IMR-90 (cell line): ENCODE results near the gene TBCC. TPM values are rescaled to one million over a fixed set of nuclear protein-coding genes. Genes with fewer than 3 reads are reported as not detected.

Experiments used
- ATAC-seq: fragments of 200-7000 bp; cut with Tn5 transposase; 2 replicates; pipeline ENCODE4 v1.9.1; 2020; ENCODE audit warnings: low read depth, mild to moderate bottlenecking, moderate library complexity
- BruUV-seq: library from RNA; stranded (reverse); fragments of 400-500 nt; replicated peaks from 2 replicates; lab custom pipeline; 2021; lab: Mats Ljungman, UMichigan
- CTCF ChIA-PET: fragments of 300-600 bp; formaldehyde crosslinking; extraction: SDS; loops from one replicate; lab custom pipeline; 2021; ENCODE audit warnings: antibody characterized with exemption; lab: Yijun Ruan, JAX
- POLR2A ChIA-PET: fragments of 300-600 bp; sonication (Branson Sonifier 250); formaldehyde crosslinking; loops from one replicate; lab custom pipeline; 2022; ENCODE audit warnings: antibody characterized with exemption; ENCODE audit not compliant: unreplicated experiment; lab: Charles Lee
- DNase-seq: peaks from one replicate; pipeline ENCODE4 v3.0.0; 2013
- H2AFZ ChIP-seq: replicated peaks from 2 replicates; pipeline ENCODE3; 2013; ENCODE audit warnings: low read length, mild to moderate bottlenecking; ENCODE audit not compliant: poor library complexity
- H2AK5ac ChIP-seq: 2 replicates; pipeline ENCODE4 v1.6.1; 2013; ENCODE audit warnings: low read depth, low read length, inconsistent platforms
- H2AK9ac ChIP-seq: replicated peaks from 2 replicates; pipeline ENCODE3; 2013; ENCODE audit warnings: mild to moderate bottlenecking, low read depth, low read length, moderate library complexity; ENCODE audit not compliant: poor library complexity
- H2BK120ac ChIP-seq: 2 replicates; pipeline ENCODE4 v1.6.1; 2013; ENCODE audit warnings: low read depth, low read length, inconsistent platforms
- H2BK15ac ChIP-seq: 3 replicates; pipeline ENCODE4 v1.6.1; 2013; ENCODE audit warnings: low read depth, low read length, inconsistent platforms
- H2BK20ac ChIP-seq: 2 replicates; pipeline ENCODE4 v1.6.1; 2013; ENCODE audit warnings: low read depth, mild to moderate bottlenecking, inconsistent platforms, low read length, moderate library complexity
- H2BK5ac ChIP-seq: 2 replicates; pipeline ENCODE4 v1.6.1; 2013; ENCODE audit warnings: mild to moderate bottlenecking, low read depth, low read length, inconsistent platforms; ENCODE audit not compliant: poor library complexity, severe bottlenecking
- H3K14ac ChIP-seq: replicated peaks from 2 replicates; pipeline ENCODE4 v1.6.1; 2013; ENCODE audit warnings: low read depth, low read length, inconsistent platforms
- H3K18ac ChIP-seq: 2 replicates; pipeline ENCODE4 v1.6.1; 2013; ENCODE audit warnings: low read depth, low read length, control low read depth
- H3K23ac ChIP-seq: 2 replicates; pipeline ENCODE4 v1.6.1; 2013; ENCODE audit warnings: low read depth, low read length, inconsistent platforms
- H3K27ac ChIP-seq: 2 replicates; pipeline ENCODE4 v1.5.1; 2013; ENCODE audit warnings: mild to moderate bottlenecking, control low read depth, low read length; ENCODE audit not compliant: insufficient read depth
- H3K27me3 ChIP-seq: 2 replicates; pipeline ENCODE4 v1.6.1; 2013; ENCODE audit warnings: low read length; ENCODE audit not compliant: control insufficient read depth, insufficient read depth
- H3K36me3 ChIP-seq: 2 replicates; pipeline ENCODE4 v1.6.1; 2013; ENCODE audit warnings: low read length, mixed read lengths; ENCODE audit not compliant: control insufficient read depth, insufficient read depth
- H3K4ac ChIP-seq: 2 replicates; pipeline ENCODE4 v1.6.1; 2013; ENCODE audit warnings: low read depth, low read length, inconsistent platforms
- H3K4me1 ChIP-seq: 2 replicates; pipeline ENCODE4 v1.6.1; 2013; ENCODE audit warnings: low read length, mixed read lengths; ENCODE audit not compliant: control insufficient read depth, insufficient read depth
- H3K4me2 ChIP-seq: 2 replicates; pipeline ENCODE4 v1.6.1; 2013; ENCODE audit warnings: low read depth, mild to moderate bottlenecking, control low read depth, low read length, moderate library complexity
- H3K4me3 ChIP-seq: 2 replicates; pipeline ENCODE4 v1.5.1; 2013; ENCODE audit warnings: low read depth, mild to moderate bottlenecking, control low read depth, low read length, moderate library complexity; ENCODE audit not compliant: insufficient read depth
- H3K56ac ChIP-seq: 2 replicates; pipeline ENCODE4 v1.6.1; 2013; ENCODE audit warnings: low read length, inconsistent platforms; ENCODE audit not compliant: insufficient read depth; ENCODE audit errors: extremely low read depth
- H3K79me1 ChIP-seq, 2 experiments: 2 replicates each; pipeline ENCODE4 v1.6.1; 2013; ENCODE audit warnings: low read length in 2 of 2, inconsistent platforms in 1 of 2, low read depth in 1 of 2
- H3K9ac ChIP-seq: 2 replicates; pipeline ENCODE4 v1.6.1; 2013; ENCODE audit warnings: low read depth, low read length, control low read depth
- H3K9me1 ChIP-seq: 2 replicates; pipeline ENCODE4 v1.6.1; 2013; ENCODE audit warnings: low read length, inconsistent platforms; ENCODE audit not compliant: insufficient read depth
- H3K9me3 ChIP-seq: 2 replicates; pipeline ENCODE4 v1.6.1; 2013; ENCODE audit warnings: low read length; ENCODE audit not compliant: control insufficient read depth, insufficient read depth
- H4K20me1 ChIP-seq: 2 replicates; pipeline ENCODE4 v1.6.1; 2013; ENCODE audit warnings: low read length, inconsistent platforms; ENCODE audit not compliant: insufficient read depth
- H4K5ac ChIP-seq: 2 replicates; pipeline ENCODE4 v1.6.1; 2013; ENCODE audit warnings: mild to moderate bottlenecking, low read depth, low read length, control low read depth
- H4K8ac ChIP-seq, 2 experiments: 2 replicates each; pipeline ENCODE4 v1.6.1; 2013; ENCODE audit warnings: low read depth in 2 of 2, low read length in 2 of 2, control low read depth in 1 of 2, inconsistent platforms in 1 of 2
- H4K91ac ChIP-seq: 2 replicates; pipeline ENCODE4 v1.6.1; 2013; ENCODE audit warnings: low read depth, low read length, inconsistent platforms; ENCODE audit not compliant: insufficient read depth
- BHLHE40 ChIP-seq: fragments of 150-350 bp; IDR thresholded peaks from 2 replicates; pipeline ENCODE4 v1.6.1; 2016; ENCODE audit warnings: mild to moderate bottlenecking, low read depth, low read length
- CHD1 ChIP-seq: IDR thresholded peaks from 2 replicates; pipeline ENCODE4 v1.6.1; 2012; ENCODE audit warnings: low read depth, low read length, improper control_type of control experiment
- RAD21 ChIP-seq: IDR thresholded peaks from 2 replicates; pipeline ENCODE4 v1.6.1; 2012; ENCODE audit warnings: low read length, improper control_type of control experiment
- RCOR1 ChIP-seq: IDR thresholded peaks from 2 replicates; pipeline ENCODE4 v1.6.1; 2012; ENCODE audit warnings: mild to moderate bottlenecking, low read length, improper control_type of control experiment; ENCODE audit not compliant: insufficient replicate concordance
- RFX5 ChIP-seq: IDR thresholded peaks from 2 replicates; pipeline ENCODE4 v1.8.0; 2012; ENCODE audit warnings: low read depth, mild to moderate bottlenecking, low read length, moderate library complexity
- SMC3 ChIP-seq: fragments of 150-350 bp; IDR thresholded peaks from 2 replicates; pipeline ENCODE4 v1.6.1; 2016; ENCODE audit warnings: low read depth, mild to moderate bottlenecking, antibody characterized with exemption, low read length, moderate library complexity
- WGBS, 2 experiments: methylation state at CpG; one replicate each; pipeline versions ENCODE4 v1.1.5 to v1.1.7; 2013; ENCODE audit warnings: missing lambda C conversion rate in 2 of 2; ENCODE audit not compliant: insufficient read length in 1 of 2; ENCODE audit errors: extremely low coverage in 2 of 2; 5-methylcytosine and 5-hydroxymethylcytosine counted together
- dilution Hi-C: fragments of 300-500 bp; cut with HindIII; formaldehyde crosslinking; loops from one replicate; pipeline ENCODE4 v1.14.3; 2018; ENCODE audit warnings: low sequenced_read_pairs; ENCODE audit not compliant: unreplicated experiment
- in situ Hi-C: fragments of 300-500 bp; cut with MboI; formaldehyde crosslinking; loops from 3 replicates; pipeline ENCODE4 v1.14.3; 2019; ENCODE audit warnings: low sequenced_read_pairs, inconsistent platforms, mixed read lengths
- intact Hi-C: fragments of 100-400 bp; cut with micrococcal nuclease; formaldehyde crosslinking; loops from 2 replicates; pipeline ENCODE4 v1.10.0; 2022
- polyA plus RNA-seq, 3 experiments: library from polyadenylated mRNA; depleted of rRNA; stranded (reverse); fragments of >200 nt; gene quantifications; 2 replicates each; pipeline ENCODE4 v1.2.3, GENCODE V29; 2012; ENCODE audit warnings: low replicate concordance in 1 of 3
- total RNA-seq: library from RNA; depleted of rRNA; stranded (reverse); fragments of >200 nt; gene quantifications from 2 replicates; pipeline ENCODE4 v1.2.3, GENCODE V29; 2012
- TF ChIP-seq, protein P1 (sequence below): fragments of 150-350 bp; IDR thresholded peaks from 2 replicates; pipeline ENCODE4 v1.6.1; 2016; ENCODE audit warnings: low read depth, mild to moderate bottlenecking, low read length, moderate library complexity, borderline replicate concordance
- TF ChIP-seq, protein P2 (sequence below): fragments of 150-350 bp; IDR thresholded peaks from 2 replicates; pipeline ENCODE4 v1.6.1; 2017; ENCODE audit warnings: mild to moderate bottlenecking, antibody characterized with exemption, low read length, low read depth
- TF ChIP-seq, protein P3 (sequence below): conservative IDR thresholded peaks from 2 replicates; pipeline ENCODE4 v1.5.1; 2012; ENCODE audit warnings: mild to moderate bottlenecking, low read depth, low read length, improper control_type of control experiment

The TBCC gene
- total and polyA plus RNA-seq, 2 of the 4 experiments (the other 2 are of a cell fraction) = 23.0 to 32.6 TPM

DNA sequence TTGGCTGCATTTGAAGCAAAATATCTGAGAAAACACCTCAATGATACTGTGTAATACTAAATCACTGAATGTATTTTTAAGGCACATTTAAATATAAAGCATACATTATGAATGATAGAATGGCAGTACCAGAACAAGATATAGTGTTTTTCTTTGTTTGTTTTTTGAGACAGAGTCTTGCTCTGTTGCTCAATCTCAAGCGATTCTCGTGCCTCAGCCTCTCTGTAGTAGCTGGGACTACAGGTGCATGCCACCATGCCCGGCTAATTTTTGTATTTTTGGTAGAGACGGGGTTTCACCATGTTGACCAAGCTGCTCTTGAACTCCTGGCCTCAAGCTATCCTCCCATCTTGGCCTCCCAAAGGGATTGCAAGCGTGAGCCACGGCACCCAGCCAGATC, 33.6 kb upstream of the TBCC start:
- Histone ChIP-seq H3K36me3 (no peaks in the 10 kb centered on the region), H3K18ac (no peak overlapping the region), H3K9ac (no peak overlapping the region), H3K27ac (no peak overlapping the region), H3K23ac (no peak overlapping the region), H2BK15ac (no peak overlapping the region), H2BK120ac (no peak overlapping the region), H4K5ac (no peak overlapping the region), H3K79me1 (peaks cover 4 to 16% of the 10 kb centered on the region in 2 experiments; a peak in 2 of 4 replicates), H3K14ac (no peak overlapping the region), H3K9me1 (peaks cover 5% of the 10 kb centered on the region; the same call in 1 of the 2 replicates), H2AK5ac (no peak overlapping the region), H2AFZ (no peak overlapping the region), H4K8ac (no peak overlapping the region), H4K91ac (no peak overlapping the region), H3K9me3 (no peaks in the 10 kb centered on the region), H3K27me3 (no peaks in the 10 kb centered on the region), H3K4me1 (no peaks in the 10 kb centered on the region; the same call in 1 of the 2 replicates), H3K4ac (no peak overlapping the region), H2BK20ac (no peak overlapping the region), H3K56ac (no peak overlapping the region), H2BK5ac (no peak overlapping the region), H3K4me2 (no peak overlapping the region), H3K4me3 (no peak overlapping the region), H2AK9ac (peak overlapping the region; percentile 31), H4K20me1 (no peaks in the 10 kb centered on the region)
- in situ Hi-C loops = no loop called here
- ATAC-seq (no peak), DNase-seq (no peak)
- WGBS, 2 experiments = 100% methylated on average over 5 of the region's 6 CpGs; no CpG with 5 or more reads in 1 of the 2 experiments
- POLR2A ChIA-PET = no interaction called here
- no TSS peak for BruUV-seq
- TF ChIP-seq RAD21 = no peak
- TF ChIP-seq BHLHE40 = no peak
- TF ChIP-seq, protein P1, sequence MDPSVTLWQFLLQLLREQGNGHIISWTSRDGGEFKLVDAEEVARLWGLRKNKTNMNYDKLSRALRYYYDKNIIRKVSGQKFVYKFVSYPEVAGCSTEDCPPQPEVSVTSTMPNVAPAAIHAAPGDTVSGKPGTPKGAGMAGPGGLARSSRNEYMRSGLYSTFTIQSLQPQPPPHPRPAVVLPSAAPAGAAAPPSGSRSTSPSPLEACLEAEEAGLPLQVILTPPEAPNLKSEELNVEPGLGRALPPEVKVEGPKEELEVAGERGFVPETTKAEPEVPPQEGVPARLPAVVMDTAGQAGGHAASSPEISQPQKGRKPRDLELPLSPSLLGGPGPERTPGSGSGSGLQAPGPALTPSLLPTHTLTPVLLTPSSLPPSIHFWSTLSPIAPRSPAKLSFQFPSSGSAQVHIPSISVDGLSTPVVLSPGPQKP = no peak
- TF ChIP-seq, protein P2, sequence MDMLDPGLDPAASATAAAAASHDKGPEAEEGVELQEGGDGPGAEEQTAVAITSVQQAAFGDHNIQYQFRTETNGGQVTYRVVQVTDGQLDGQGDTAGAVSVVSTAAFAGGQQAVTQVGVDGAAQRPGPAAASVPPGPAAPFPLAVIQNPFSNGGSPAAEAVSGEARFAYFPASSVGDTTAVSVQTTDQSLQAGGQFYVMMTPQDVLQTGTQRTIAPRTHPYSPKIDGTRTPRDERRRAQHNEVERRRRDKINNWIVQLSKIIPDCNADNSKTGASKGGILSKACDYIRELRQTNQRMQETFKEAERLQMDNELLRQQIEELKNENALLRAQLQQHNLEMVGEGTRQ = no peak
- no peak for TF ChIP-seq RCOR1
- no peak for TF ChIP-seq SMC3
- TF ChIP-seq, protein P3, sequence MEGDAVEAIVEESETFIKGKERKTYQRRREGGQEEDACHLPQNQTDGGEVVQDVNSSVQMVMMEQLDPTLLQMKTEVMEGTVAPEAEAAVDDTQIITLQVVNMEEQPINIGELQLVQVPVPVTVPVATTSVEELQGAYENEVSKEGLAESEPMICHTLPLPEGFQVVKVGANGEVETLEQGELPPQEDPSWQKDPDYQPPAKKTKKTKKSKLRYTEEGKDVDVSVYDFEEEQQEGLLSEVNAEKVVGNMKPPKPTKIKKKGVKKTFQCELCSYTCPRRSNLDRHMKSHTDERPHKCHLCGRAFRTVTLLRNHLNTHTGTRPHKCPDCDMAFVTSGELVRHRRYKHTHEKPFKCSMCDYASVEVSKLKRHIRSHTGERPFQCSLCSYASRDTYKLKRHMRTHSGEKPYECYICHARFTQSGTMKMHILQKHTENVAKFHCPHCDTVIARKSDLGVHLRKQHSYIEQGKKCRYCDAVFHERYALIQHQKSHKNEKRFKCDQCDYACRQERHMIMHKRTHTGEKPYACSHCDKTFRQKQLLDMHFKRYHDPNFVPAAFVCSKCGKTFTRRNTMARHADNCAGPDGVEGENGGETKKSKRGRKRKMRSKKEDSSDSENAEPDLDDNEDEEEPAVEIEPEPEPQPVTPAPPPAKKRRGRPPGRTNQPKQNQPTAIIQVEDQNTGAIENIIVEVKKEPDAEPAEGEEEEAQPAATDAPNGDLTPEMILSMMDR = no peak
- no peak for TF ChIP-seq RFX5
- no peak for TF ChIP-seq CHD1
- intact Hi-C loops = no loop called here
- dilution Hi-C loops = no loop called here
- CTCF ChIA-PET = interaction anchor here (0.6 kb wide), 2 partner anchors 93 to 134 kb away, joined by 3 to 5 read pairs; no protein-coding TSS in a partner anchor
